AG10803 (cell line): ENCODE measurements around the gene MAOA.

Experiments
- DNase-seq: peaks from one replicate; pipeline ENCODE4 v3.0.0; 2010; ENCODE audit warnings: low read depth
- H3K4me3 ChIP-seq: 2 replicates; pipeline ENCODE4 v1.5.1; 2011; ENCODE audit warnings: mild to moderate bottlenecking, low read length, control low read depth
- CTCF ChIP-seq: conservative IDR thresholded peaks from 2 replicates; pipeline ENCODE4 v1.5.1; 2011; ENCODE audit warnings: mild to moderate bottlenecking, low read length, control low read depth, inconsistent platforms

The MAOA gene

DNA sequence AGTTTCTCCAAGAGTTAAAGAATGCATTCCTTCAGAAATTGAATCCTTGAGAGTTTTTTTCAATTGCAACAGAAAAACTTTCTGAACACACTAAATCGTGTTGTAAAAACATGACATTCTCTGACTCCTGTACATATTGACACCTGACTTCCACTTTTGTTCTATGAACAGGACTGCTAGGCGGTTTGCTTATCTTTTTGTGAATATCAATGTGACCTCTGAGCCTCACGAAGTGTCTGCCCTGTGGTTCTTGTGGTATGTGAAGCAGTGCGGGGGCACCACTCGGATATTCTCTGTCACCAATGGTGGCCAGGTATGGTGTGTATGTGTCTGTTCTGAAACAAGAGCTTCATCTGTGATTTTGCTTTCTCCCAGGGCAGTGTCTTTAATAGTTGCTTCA is 71.9 kb downstream of the MAOA start:
- H3K4me3 ChIP-seq = no peak overlapping the region
- TF ChIP-seq CTCF = no peak
- DNase-seq = no peak

- DNase-seq = no peak
- no peak for TF ChIP-seq CTCF
- H3K4me3 ChIP-seq = no peak overlapping the region
These were observed 72.9 kb downstream of the MAOA start for GRCh38 chrX:43728966-43729365.

- no peak for DNase-seq
- TF ChIP-seq CTCF = no peak
- H3K4me3 ChIP-seq = no peak overlapping the region
These were observed 75.0 kb downstream of the MAOA start for GRCh38 chrX:43731086-43731485.

DNA sequence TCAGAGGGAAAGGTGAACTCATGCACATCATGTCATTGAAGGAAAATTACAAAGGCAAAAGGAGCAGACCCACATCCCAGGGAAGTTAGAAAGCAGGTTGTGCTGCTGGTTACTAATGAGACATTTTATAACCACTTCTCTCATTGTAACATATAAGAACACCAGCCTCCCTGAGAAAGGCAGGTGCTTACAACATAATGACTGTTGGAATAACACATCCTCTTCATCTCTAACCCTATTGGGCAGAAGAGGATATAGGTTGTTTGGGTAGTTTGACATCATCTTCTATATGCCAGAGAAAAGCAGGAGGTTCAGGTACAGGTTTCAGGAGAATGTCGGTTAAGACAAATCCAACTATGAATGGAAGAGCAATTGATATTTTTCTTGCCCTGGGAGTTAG is 77.6 kb downstream of the MAOA start:
- DNase-seq = no peak
- no peak for TF ChIP-seq CTCF

GRCh38 chrX:43734444-43734843 is 78.3 kb downstream of the MAOA start:
- no peak for TF ChIP-seq CTCF

More for the DNA sequence above, 77.6 kb downstream of the MAOA start:
- no peak overlapping the region for H3K4me3 ChIP-seq

GRCh38 chrX:43735534-43735933 is 79.4 kb downstream of the MAOA start:
- DNase-seq = no peak
- no peak overlapping the region for H3K4me3 ChIP-seq
- TF ChIP-seq CTCF = no peak

More at GRCh38 chrX:43734444-43734843, 78.3 kb downstream of the MAOA start:
- DNase-seq = no peak
- H3K4me3 ChIP-seq = no peak overlapping the region

DNA sequence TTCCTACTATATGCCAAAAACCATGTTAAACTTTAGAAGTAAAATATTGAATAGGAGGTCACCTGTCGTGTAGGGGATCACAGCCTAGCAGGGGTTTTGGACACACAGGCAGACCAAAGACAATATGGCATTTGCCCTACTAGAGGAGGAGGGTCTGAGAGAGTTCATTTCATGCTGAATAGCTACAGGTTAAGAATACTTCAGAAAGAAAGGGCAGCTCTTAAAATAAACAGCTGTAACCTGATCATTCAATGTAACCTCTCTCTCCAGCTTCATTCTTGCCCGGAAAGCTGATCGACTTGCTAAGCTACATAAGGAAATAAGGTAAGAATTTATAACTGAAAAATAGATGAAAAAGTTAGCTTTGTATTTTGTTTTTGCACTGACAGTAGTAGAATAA is 79.9 kb downstream of the MAOA start:
- DNase-seq = no peak
- TF ChIP-seq CTCF = no peak
- H3K4me3 ChIP-seq = no peak overlapping the region
